Measurements from ENCODE around the gene KIF1C. TPM values are rescaled to one million over a fixed set of nuclear protein-coding genes. Genes with fewer than 3 reads are reported as not detected.

KIF1C gene
- total and polyA plus RNA-seq, 9 of the 15 experiments (the other 6 are each of a cell fraction or from before 2014, with no cell fraction given): 0.38 to 68.4 (median 25.1) TPM

- TF ChIP-seq YY1 (IDR thresholded peaks at IDR 0.05; ENCODE audit: borderline replicate concordance in 1 of 3, control insufficient read depth in 1 of 3, extremely low read depth in 1 of 3, insufficient read depth in 3 of 3, insufficient read length in 1 of 3, insufficient replicate concordance in 2 of 3, low read depth in 1 of 3, low read length in 2 of 3) (no peak), RUNX1 (IDR thresholded peaks at IDR 0.05; ENCODE audit: low read depth) (no peak), NCOA2 (IDR thresholded peaks at IDR 0.05; ENCODE audit: partially characterized antibody in 2 of 2) (no peak), HDAC3 (IDR thresholded peaks at IDR 0.05; ENCODE audit: borderline replicate concordance, partially characterized antibody) (no peak), STAG1 (CRISPR knock-in tag; IDR thresholded peaks at IDR 0.05; ENCODE audit: borderline replicate concordance) (no peak), DNMT1 (IDR thresholded peaks at IDR 0.05) (no peak), SMAD2 (IDR thresholded peaks at IDR 0.05; ENCODE audit: low read depth, low read length) (no peak), ZBTB2 (IDR thresholded peaks at IDR 0.05) (no peak), ZNF134 (CRISPR knock-in tag; conservative IDR thresholded peaks at IDR 0.05) (no peak), RHOXF2B (CRISPR knock-in tag; conservative IDR thresholded peaks at IDR 0.05) (no peak), RAD51 (IDR thresholded peaks at IDR 0.05; ENCODE audit: borderline replicate concordance, low read depth) (no peak), BRD4 (IDR thresholded peaks at IDR 0.05) (no peak)
Observed at GRCh38 chr17:5033352-5034015, 35.7 kb downstream of the KIF1C start (continued).

All from K562 (cell line).